AG09309 (cell line): Measurements from ENCODE around the gene NRXN3.
A peak's percentile ranks its signal among the peaks of the same experiment; 100 is the strongest.

Source experiments
- DNase-seq: peaks from one replicate; pipeline ENCODE4 v3.0.0-alpha.2; 2010; ENCODE audit warnings: low read depth
- H3K4me3 ChIP-seq: 2 replicates; pipeline ENCODE4 v1.5.1; 2011; ENCODE audit warnings: mild to moderate bottlenecking, low read depth, low read length, moderate library complexity; ENCODE audit not compliant: control insufficient read depth
- CTCF ChIP-seq: IDR thresholded peaks from 2 replicates; pipeline ENCODE4 v1.5.1; 2011; ENCODE audit warnings: mild to moderate bottlenecking, low read depth, low read length, inconsistent platforms; ENCODE audit not compliant: insufficient read depth, control insufficient read depth; ENCODE audit errors: missing control alignments

The NRXN3 gene

GRCh38 chr14:79786522-79786921 is 1616.3 kb downstream of the NRXN3 start:
- DNase-seq: no peak
- no peak overlapping the region for H3K4me3 ChIP-seq
- TF ChIP-seq CTCF: no peak

- no peak overlapping the region for H3K4me3 ChIP-seq
- no peak for TF ChIP-seq CTCF
- no peak for DNase-seq
Observed at GRCh38 chr14:79788346-79788745, 1618.2 kb downstream of the NRXN3 start.

GRCh38 chr14:79791055-79791732 is 1621.0 kb downstream of the NRXN3 start:
- no peak for TF ChIP-seq CTCF
- no peak for DNase-seq
- no peak overlapping the region for H3K4me3 ChIP-seq

GRCh38 chr14:79802093-79802492 is 1631.9 kb downstream of the NRXN3 start:
- no peak for DNase-seq
- TF ChIP-seq CTCF: no peak
- H3K4me3 ChIP-seq: no peak overlapping the region

- no peak for TF ChIP-seq CTCF
- no peak for DNase-seq
- no peak overlapping the region for H3K4me3 ChIP-seq
Observed at GRCh38 chr14:79805636-79806035, 1635.5 kb downstream of the NRXN3 start.

GRCh38 chr14:79809849-79810612 is 1639.9 kb downstream of the NRXN3 start:
- peak; percentile 47 for TF ChIP-seq CTCF
- no peak for DNase-seq

More at GRCh38 chr14:79809849-79810612, 1639.9 kb downstream of the NRXN3 start:
- H3K4me3 ChIP-seq: no peak overlapping the region
